CD4-positive, alpha-beta T cell treated with Interleukin-10 for 1 hour (primary cell): ENCODE measurements around the gene SIN3A.

Experiments
- DNase-seq: peaks from one replicate; pipeline ENCODE4 v3.0.0-alpha.2; 2020

SIN3A gene

GRCh38 chr15:75371901-75372688 is 79.4 kb downstream of the SIN3A start:
- DNase-seq: no peak

GRCh38 chr15:75371486-75371885 is 80.0 kb downstream of the SIN3A start:
- no peak for DNase-seq

GRCh38 chr15:75369897-75370581 is 81.5 kb downstream of the SIN3A start:
- no peak for DNase-seq

GRCh38 chr15:75368689-75369239 is 82.7 kb downstream of the SIN3A start:
- peak; percentile 34 for DNase-seq

GRCh38 chr15:75367913-75368688 is 83.4 kb downstream of the SIN3A start, which contains the start of gene MAN2C1:
TSS of gene MAN2C1 (minus strand) at chr15:75368607. CDS start at chr15:75368583, 24 bp downstream.
- DNase-seq: peak; percentile 92

- no peak for DNase-seq
Observed at GRCh38 chr15:75367406-75367912, 84.0 kb downstream of the SIN3A start.

GRCh38 chr15:75367006-75367405 is 84.5 kb downstream of the SIN3A start:
- DNase-seq: no peak

GRCh38 chr15:75366163-75366562 is 85.3 kb downstream of the SIN3A start:
- no peak for DNase-seq

- no peak for DNase-seq
Observed at GRCh38 chr15:75364881-75365280, 86.6 kb downstream of the SIN3A start.

- no peak for DNase-seq
Observed at GRCh38 chr15:75363786-75364185, 87.7 kb downstream of the SIN3A start.

- no peak for DNase-seq
Observed at GRCh38 chr15:75362642-75363249, 88.7 kb downstream of the SIN3A start.

- DNase-seq: no peak
Observed at GRCh38 chr15:75361989-75362641, 89.4 kb downstream of the SIN3A start.

- DNase-seq: no peak
Observed at GRCh38 chr15:75361361-75361988, 90.0 kb downstream of the SIN3A start.

GRCh38 chr15:75360856-75361255 is 90.6 kb downstream of the SIN3A start:
- DNase-seq: no peak

- no peak for DNase-seq
Observed at GRCh38 chr15:75360391-75360790, 91.1 kb downstream of the SIN3A start.

- no peak for DNase-seq
Observed at GRCh38 chr15:75359537-75360250, 91.8 kb downstream of the SIN3A start.

- DNase-seq: no peak
Observed at GRCh38 chr15:75358771-75359536, 92.5 kb downstream of the SIN3A start.

GRCh38 chr15:75357976-75358673 is 93.4 kb downstream of the SIN3A start:
- DNase-seq: no peak

GRCh38 chr15:75356517-75356916 is 95.0 kb downstream of the SIN3A start:
- no peak for DNase-seq
